ENCODE measurements around the gene NT5C1B.
"Not testable (repeated sequence)": the region's sequence is repeated elsewhere in the genome, so short reads cannot be mapped to it uniquely, and the experiment has no call there.

Gene NT5C1B

DNA sequence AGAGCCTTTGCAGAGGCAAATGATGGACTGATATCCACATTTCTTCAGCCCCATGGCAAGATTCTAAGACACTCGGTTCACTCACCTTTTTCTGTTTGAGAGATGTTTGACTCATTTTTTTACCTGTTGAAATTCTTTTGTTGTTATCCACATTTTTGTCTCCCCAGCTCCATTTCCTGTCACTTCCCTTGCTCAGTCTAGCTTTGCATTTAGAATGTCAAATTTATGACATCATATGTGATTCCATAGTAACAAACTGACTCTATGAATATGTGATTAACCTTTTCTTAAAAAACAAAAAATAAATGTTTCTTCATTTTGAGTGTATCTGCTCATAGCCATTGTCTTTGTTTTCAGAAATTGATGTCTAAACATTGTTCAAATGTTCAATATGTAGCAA is at the start of gene NT5C1B:
Gene NT5C1B (minus strand): TSS at position 216 of the 400 bp plus-strand sequence. CDS start 101 bp downstream, at position 115.
- no peak for DNase-seq

- DNase-seq, result no peak
Observed at GRCh38 chr2:18637196-18637595, 47.8 kb upstream of the NT5C1B start.

DNA sequence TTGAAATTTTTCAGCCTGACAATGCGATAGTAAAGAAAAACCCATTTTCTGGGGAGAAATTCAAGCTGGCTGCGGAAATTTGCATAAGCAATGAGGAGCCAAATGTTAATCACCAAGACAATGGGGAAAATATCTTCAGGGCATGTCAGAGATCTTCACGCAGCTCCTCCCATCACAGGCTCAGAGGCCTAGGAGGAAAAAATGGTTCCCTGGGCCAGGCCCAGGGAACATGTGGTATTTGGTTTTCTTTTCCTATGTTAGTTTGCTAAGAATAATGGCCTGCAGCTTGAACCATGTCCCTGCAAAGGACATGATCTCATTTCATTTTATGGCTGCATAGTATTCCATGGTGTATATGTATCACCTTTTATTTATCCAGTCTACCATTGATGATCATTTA is 43.3 kb upstream of the NT5C1B start:
- DNase-seq, result not testable (repeated sequence)

DNA sequence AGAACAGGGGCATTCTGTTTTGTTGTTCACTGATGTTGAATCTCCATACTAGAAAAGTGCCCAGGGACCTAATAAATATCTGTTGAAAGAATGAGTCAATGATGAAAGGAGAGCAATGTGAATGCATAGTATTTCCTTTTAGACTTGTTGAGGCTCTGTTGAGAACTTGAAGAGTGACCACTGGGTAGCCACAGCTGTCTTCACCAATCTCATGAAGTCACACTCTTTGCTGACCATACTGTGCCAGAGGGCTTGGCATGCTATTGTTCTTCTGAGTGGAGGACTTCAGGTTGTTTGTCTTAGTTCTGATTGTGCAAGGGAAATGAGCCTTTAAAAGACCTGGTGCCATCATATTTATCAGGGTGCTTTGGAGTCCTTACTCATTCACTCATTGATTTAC is 41.6 kb upstream of the NT5C1B start:
- DNase-seq, result no peak

DNA sequence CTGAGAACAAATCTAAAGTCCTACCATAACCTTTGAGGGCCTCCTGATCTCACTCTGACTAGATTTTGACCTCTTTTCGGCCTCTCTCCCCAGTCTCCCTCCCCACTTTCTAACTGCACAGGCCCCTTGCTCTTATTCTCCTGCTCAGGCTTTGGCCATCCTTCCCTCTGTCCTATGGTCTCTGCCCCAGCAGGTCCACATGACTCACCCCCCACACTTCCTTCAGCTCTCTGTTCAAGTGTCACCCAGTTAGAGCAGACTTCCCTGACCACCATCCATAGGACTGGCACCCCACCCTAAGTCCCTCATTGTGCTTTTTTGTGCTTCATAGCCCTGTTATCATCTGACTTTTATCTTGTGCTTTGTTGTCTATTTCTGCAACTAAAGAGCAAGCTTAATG is 41.2 kb upstream of the NT5C1B start:
- no peak for DNase-seq

DNA sequence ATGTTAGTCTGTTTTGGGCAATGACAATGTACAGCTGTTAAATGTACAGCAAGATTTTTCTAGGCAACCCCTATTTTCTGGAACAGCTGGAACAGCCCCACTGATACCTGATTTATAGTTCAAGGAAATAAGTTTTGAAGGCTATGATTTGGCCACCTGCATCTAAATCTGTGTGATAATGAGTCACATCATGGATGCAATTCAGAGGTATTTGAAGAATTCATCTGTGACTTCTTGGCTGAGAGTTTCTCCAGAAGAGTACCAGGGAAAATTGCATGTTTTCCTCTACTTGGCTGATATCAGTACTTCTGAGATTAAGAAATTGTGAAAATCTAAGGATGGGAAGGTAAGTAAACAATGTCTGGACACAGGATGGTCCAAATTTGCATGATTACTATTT is 40.7 kb upstream of the NT5C1B start:
- DNase-seq, result peak; percentile 70

DNA sequence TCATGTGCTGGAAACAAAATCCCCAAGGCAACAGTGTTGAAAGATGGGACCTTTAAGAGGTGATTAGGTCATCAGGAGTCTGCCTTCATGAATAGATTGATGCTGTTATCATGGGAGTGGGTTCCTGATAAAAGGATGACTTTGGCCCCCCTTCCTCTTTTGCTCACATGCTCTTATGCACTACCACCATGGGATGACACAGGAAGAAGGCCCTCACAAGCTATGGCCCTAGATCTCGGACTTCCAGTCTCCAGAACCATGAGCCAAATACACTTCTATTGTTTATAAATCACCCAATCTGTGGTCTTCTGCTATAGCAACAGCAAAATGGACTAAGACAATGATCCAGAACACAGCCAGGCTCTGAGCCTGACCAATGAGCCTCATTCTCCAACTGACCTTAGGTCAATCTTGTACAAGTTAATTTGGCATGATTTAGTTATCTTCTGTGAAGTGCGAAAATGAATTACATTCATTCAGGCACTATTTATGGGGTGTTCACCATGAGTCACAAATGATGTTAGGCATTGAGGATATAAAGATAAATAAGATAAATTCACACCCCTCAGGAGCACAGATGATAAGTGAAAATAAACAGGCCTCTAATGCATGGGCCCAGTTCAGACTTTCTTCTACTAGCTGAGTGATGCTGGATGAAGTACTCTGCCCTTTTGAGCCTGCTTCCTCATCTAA is 37.7 kb upstream of the NT5C1B start:
- DNase-seq, result peak; percentile 71

- peak; percentile 90 for DNase-seq
Observed at GRCh38 chr2:18626256-18626668, 36.9 kb upstream of the NT5C1B start.

DNA sequence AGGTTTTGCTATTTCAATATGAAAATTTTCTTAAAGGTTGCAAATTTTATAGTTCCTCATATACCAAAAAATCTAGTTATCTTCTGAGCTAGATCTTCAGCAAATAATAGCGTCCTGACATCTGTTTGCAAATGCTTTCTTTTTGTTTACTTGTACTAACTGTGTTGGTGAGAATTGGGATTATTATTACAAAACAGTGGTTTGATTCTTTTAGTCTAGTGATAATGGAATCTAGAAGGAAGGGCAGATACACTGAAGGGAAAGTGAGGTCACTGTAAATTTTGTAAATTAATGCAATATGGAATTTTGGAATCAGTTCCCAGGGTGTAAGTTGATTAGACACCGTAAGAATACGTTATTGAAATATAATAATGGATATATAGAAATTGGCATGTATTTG is 36.2 kb upstream of the NT5C1B start:
- DNase-seq, result no peak

DNA sequence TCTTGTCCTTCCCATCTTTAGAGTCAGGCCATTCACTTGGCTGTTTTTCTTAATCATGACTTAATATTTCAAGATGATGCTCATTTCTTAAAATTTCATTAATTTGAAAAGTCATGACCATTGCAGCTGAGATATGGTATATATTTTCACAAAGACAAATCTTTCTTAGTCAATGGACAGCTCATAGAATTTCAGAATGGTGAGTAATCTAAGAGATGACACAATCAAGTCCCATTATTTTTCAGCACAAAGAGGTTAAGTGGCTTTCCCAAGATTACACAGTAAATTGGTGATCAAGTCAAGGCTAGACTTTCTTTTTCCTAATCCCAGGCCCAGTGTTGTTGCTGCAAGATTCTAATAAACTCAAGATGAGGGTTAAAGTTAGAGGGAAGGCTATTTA is 34.4 kb upstream of the NT5C1B start:
- peak; percentile 78 for DNase-seq

DNA sequence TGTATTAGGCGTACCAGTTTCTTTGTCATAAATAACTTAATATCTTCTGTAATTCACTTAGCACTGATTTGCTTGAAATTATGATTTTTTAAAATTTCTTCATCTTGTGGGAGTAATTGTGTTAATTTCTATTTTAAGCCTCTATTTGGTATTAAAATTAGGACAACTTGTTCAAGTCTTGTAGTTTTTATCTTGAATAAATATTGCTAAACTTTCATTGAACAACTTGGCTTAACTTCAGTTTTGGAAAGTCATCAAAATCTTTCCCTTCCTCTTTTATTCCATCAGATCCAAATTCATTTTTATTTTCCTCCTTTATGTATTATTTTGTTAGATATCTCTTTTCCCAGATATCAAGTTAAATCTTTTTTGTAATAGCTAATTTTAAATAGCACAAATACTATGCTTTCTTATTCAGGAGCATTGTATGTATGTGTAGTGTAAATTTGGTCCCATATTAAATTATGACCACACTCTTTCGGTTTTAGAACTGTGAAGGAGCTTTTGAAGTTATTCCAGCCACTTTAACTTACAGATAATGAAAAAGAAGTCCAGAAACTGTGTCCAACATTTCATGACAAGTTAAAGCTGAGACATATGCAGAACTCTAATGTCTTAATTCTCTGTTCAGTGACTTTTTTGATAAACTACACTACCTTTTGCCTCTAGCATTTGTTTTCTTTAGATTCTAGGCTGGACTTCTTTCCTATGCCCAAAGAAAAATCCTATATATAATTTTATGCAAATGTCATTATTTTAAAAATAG is 31.7 kb upstream of the NT5C1B start:
- DNase-seq, result no peak

DNA sequence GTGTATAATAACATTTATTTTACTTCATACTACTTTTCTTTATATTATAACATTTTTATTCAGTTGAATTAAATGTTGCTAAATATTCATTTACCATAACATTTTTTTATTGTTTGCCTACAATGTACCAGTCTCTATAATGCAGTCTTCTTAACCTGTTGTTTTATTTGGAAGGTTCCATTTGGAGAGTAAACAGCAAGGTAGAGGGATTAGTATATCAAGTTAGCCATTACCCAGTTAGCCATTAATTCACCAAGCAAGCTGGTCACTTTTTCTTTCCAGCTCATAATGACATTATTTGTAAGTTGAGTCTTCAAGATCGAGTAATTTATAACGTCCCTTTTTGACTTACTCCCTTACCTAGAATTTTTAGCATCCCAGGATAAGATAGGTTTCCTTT is 29.7 kb upstream of the NT5C1B start:
- no peak for DNase-seq

GRCh38 chr2:18614041-18614440 is 24.7 kb upstream of the NT5C1B start:
- DNase-seq, result peak; percentile 42

DNA sequence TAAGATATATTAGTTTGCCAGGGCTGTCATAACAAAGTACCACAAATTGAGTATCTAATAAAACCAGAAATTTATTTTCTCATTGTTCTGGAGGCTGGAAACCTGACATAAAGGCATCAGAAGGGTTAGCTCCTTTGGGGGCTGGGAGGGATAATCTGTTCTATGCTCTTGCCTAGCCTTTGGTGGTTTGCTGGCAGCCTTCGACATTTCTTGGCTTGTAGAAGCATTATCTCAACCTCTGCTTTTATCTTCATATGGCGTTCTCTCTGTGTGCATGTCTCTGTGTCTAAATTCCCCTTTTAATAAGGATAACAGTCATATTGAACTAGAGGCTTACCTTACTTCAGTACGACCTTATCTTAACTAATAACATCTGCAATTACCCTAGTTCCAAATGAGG is 22.8 kb upstream of the NT5C1B start:
- DNase-seq, result no peak

GRCh38 chr2:18611604-18612003 is 22.2 kb upstream of the NT5C1B start:
- no peak for DNase-seq

DNA sequence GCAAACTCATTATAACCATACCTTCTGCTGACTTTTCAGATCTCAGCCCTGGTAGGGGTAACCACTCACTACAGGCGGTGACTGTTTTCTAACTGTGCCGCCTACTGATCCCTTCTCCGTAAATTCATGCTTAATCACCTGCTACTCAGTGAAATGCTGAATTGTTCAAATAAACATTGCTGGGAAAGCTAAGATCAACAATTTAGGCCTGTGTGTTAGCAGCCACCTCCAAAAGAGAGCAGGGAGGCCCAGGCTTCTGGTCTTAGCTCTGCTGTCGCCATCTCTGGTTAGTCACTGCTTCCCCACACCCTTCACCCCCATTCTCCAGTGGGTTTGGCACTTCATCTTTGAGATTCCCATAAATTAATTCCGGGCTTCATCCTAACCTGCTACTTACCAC is 21.8 kb upstream of the NT5C1B start:
- peak; percentile 27 for DNase-seq

DNA sequence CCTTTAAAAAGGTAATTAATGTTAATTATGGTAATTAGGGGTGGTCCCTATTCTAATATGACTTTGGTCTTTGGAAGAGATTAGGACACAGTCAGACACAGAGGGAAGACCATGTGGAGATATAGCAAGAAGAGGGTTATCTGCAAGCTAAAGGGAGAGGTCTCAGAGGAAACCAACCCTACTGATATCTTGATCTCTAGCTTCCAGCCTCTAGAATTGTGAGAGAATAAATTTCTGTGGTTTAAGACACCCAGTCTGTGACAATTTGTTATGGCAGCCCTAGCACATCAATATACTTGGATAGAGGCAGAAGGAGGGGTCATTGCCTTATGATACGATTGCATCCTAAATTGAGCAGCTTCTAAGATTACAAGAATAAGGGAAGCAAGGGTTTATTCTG is 21.3 kb upstream of the NT5C1B start:
- no peak for DNase-seq

DNA sequence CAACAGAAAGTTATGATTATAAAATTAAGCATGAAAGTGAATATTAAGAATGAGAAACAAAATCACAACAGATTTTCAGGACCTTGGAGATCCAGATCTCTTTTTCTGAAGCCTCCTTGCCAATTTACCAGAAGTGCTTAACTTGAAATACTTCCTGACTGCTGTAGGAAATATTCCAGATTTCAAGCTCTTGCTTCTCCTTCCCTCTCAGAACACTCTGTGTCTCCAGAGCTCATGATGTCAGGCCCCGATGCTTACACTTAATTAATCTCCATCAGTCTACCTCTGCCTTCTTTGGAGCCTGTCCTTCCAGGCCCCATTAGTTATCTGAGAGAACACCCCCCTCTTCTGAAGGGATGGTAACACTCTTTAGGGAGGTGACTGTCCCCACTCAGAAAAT is 20.7 kb upstream of the NT5C1B start:
- no peak for DNase-seq

DNA sequence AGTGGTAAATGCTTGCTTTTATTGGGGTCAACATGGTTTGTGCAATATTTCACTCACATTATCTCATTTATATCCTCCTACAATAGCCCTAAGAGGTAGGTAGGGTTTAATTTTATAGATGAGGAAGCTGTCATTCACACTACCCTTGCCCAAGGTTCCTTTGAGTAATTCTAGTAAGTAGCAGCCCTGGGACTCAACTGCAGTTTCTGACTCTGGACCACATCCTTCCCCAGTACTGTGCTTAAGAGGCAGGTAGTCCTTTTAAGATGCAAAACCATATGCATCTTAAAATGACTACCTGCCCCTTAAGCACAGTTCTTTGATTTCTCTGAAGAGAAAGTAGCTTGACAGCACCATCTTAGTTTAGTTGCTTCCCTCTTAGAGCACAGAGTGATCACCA is 15.7 kb upstream of the NT5C1B start:
- DNase-seq, result no peak

DNA sequence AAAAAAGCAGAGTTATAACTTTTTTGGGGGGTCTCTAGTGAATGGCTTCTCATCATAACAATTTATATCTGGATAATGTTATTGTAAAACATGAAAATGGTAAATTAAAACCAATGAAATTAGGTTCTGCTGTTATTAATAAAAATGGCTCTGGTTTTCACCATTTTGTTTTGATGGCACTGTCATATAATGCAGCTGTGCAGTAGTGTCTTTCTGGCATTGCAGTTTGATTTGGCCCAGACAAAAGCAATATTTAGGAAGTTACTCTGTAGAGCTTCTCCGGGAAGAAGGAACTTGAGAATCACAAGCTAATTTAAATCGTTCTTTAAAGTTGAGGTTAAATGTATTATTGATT is 15.1 kb upstream of the NT5C1B start:
- DNase-seq, result no peak

DNA sequence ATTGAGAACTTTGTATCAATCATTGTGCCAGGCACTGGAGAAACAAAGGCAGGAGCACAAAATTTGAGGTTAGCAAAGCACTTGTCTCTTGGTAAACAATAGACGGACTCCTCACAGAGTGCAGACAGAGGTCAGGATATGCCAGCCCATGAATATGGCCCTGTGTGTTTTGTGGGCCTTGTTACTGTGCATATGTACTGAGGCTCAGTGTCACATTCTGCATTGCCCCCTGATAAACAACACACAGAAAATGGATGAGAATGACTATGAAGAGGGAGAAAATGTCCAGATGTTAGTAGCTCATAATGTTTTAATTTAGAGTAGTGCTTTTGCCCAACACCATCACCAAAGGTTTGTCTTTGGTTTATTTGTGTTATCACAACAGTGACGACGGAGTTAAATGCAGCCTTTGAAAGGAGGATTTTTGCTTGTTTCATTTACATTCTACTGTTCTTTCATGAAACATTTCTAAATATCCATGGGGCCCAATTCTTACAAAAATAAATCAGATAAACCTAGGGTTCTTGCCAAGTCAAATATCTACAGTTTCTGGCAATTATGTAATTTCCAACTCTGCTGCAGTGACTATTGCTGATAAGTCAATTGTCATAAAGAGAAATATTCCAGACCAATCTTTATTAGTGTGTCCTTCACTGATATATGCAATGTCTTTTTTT is 14.6 kb upstream of the NT5C1B start:
- DNase-seq, result no peak

- DNase-seq, result no peak
Observed at GRCh38 chr2:18602298-18602697, 12.9 kb upstream of the NT5C1B start.

DNA sequence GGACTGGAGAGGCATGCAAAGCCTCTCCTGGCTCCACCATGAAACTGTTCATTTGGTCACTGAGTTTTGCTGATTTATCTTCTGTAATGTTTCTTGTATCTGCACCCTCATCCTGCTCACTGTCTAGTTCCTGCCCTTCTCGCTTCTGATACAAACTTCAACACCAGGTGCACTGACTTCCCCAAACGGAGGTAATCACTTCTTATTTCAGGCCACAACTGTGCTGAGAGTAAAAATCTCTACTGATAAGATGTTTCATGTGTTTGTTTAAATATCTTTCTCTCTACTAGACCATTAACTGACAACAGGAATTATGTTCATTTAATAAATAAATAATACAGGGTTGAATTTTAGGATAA is 10.9 kb upstream of the NT5C1B start:
- DNase-seq, result no peak

Measured in fibroblast of skin of right quadriceps (primary cell).